ENCODE measurements around the gene CDK2AP2.

Gene CDK2AP2

GRCh38 chr11:67463680-67464410, 44.1 kb downstream of the CDK2AP2 start:
- no peak overlapping the region for H3K4me2 ChIP-seq (ENCODE audit: low read length, poor library complexity, severe bottlenecking)
- peak overlapping the region; percentile 90 for H4K91ac ChIP-seq (ENCODE audit: low read length)
- H3K14ac ChIP-seq (ENCODE audit: low read length in 2 of 2), result peak overlapping the region in 1 of 2 experiments; percentile 37
- H3K4ac ChIP-seq (ENCODE audit: low read depth in 1 of 2, low read length in 2 of 2), result peak overlapping the region; percentile 3 to 14
- peak; percentile 43 for DNase-seq
- 90% methylated on average over 20 of the region's 20 CpGs for WGBS
- H2BK15ac ChIP-seq (ENCODE audit: low read depth, poor library complexity, severe bottlenecking), result peak overlapping the region; percentile 55
- no peak overlapping the region for H2BK5ac ChIP-seq (ENCODE audit: low read depth, low read length, poor library complexity, severe bottlenecking)
- peak overlapping the region in 1 of 2 experiments; percentile 61 for H2BK12ac ChIP-seq (ENCODE audit: low read length in 2 of 2)
- peak overlapping the region; percentile 26 for H3K9ac ChIP-seq (ENCODE audit: low read length)
- H3K4me1 ChIP-seq (ENCODE audit: control insufficient read depth, insufficient read depth, low read depth, low read length), result peaks cover 32% of the 10 kb centered on the region
- no peak overlapping the region for H2AFZ ChIP-seq (ENCODE audit: low read depth, low read length)
- peak overlapping the region in 1 of 2 experiments; percentile 33 for H3K4me3 ChIP-seq (ENCODE audit: insufficient read depth in 1 of 2, low read depth in 1 of 2, low read length in 2 of 2)
- peaks cover 13 to 17% of the 10 kb centered on the region in 2 experiments for H3K36me3 ChIP-seq (ENCODE audit: control insufficient read depth in 1 of 2, insufficient read depth in 2 of 2, low read depth in 1 of 2, low read length in 2 of 2)
- peak overlapping the region; percentile 40 to 54 for H3K18ac ChIP-seq (ENCODE audit: low read depth in 1 of 2, low read length in 2 of 2)
- peak overlapping the region; percentile 28 for H2AK5ac ChIP-seq (ENCODE audit: low read length, severe bottlenecking)
- H3K79me1 ChIP-seq (replicated peaks; ENCODE audit: low read length, poor library complexity, severe bottlenecking), result peaks cover 16% of the 10 kb centered on the region
- peak overlapping the region; percentile 26 for H3K27ac ChIP-seq (ENCODE audit: low read length, poor library complexity, severe bottlenecking)
- H3K9me3 ChIP-seq (ENCODE audit: control insufficient read depth, low read length), result no peaks in the 10 kb centered on the region
- peak overlapping the region; percentile 99 for H4K8ac ChIP-seq (ENCODE audit: low read length)
- H3K27me3 ChIP-seq (ENCODE audit: control insufficient read depth in 1 of 2, insufficient read depth in 1 of 2, low read length in 2 of 2), result no peaks in the 10 kb centered on the region
- no peak overlapping the region for H3K23ac ChIP-seq (ENCODE audit: low read length in 2 of 2)
- H2BK120ac ChIP-seq (ENCODE audit: low read depth, low read length), result no peak overlapping the region

DNA sequence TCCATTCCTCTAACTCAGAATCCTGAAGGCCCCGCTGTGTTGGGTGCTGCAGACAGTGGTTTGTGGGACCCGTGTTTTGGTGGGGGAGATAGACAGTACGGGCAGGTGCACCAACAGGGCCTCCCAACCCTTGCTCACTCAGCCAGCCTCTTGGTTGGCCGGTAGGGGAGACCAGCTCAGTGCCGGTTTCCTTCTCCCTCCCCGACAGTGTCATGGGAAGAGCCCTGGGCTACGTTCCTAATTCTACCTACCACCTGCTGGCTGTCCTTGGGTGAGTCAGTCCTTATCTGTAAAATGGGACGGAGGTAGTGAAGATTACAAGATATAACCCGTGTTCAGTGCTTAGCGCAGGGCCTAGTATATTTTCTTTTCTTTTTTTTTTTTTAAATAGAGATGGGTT, 44.8 kb downstream of the CDK2AP2 start:
- Histone ChIP-seq H3K4me3 (ENCODE audit: insufficient read depth in 1 of 2, low read depth in 1 of 2, low read length in 2 of 2) (no peak overlapping the region), H4K8ac (ENCODE audit: low read length) (no peak overlapping the region), H3K23ac (ENCODE audit: low read length in 2 of 2) (no peak overlapping the region), H2BK15ac (ENCODE audit: low read depth, poor library complexity, severe bottlenecking) (no peak overlapping the region), H3K36me3 (ENCODE audit: control insufficient read depth in 1 of 2, insufficient read depth in 2 of 2, low read depth in 1 of 2, low read length in 2 of 2) (peaks cover 13 to 17% of the 10 kb centered on the region in 2 experiments), H3K27ac (ENCODE audit: low read length, poor library complexity, severe bottlenecking) (no peak overlapping the region), H2BK120ac (ENCODE audit: low read depth, low read length) (no peak overlapping the region), H3K4me2 (ENCODE audit: low read length, poor library complexity, severe bottlenecking) (no peak overlapping the region), H3K4ac (ENCODE audit: low read depth in 1 of 2, low read length in 2 of 2) (no peak overlapping the region), H2AK5ac (ENCODE audit: low read length, severe bottlenecking) (no peak overlapping the region), H3K14ac (ENCODE audit: low read length in 2 of 2) (no peak overlapping the region), H4K91ac (ENCODE audit: low read length) (no peak overlapping the region), H3K27me3 (ENCODE audit: control insufficient read depth in 1 of 2, insufficient read depth in 1 of 2, low read length in 2 of 2) (no peaks in the 10 kb centered on the region), H3K4me1 (ENCODE audit: control insufficient read depth, insufficient read depth, low read depth, low read length) (peaks cover 31% of the 10 kb centered on the region), H2BK12ac (ENCODE audit: low read length in 2 of 2) (no peak overlapping the region), H3K9me3 (ENCODE audit: control insufficient read depth, low read length) (no peaks in the 10 kb centered on the region), H3K79me1 (replicated peaks; ENCODE audit: low read length, poor library complexity, severe bottlenecking) (peaks cover 15% of the 10 kb centered on the region), H3K18ac (ENCODE audit: low read depth in 1 of 2, low read length in 2 of 2) (no peak overlapping the region), H2AFZ (ENCODE audit: low read depth, low read length) (no peak overlapping the region), H2BK5ac (ENCODE audit: low read depth, low read length, poor library complexity, severe bottlenecking) (no peak overlapping the region), H3K9ac (ENCODE audit: low read length) (no peak overlapping the region)
- WGBS, result 95% methylated on average over 6 of the region's 10 CpGs
- no peak for DNase-seq

DNA sequence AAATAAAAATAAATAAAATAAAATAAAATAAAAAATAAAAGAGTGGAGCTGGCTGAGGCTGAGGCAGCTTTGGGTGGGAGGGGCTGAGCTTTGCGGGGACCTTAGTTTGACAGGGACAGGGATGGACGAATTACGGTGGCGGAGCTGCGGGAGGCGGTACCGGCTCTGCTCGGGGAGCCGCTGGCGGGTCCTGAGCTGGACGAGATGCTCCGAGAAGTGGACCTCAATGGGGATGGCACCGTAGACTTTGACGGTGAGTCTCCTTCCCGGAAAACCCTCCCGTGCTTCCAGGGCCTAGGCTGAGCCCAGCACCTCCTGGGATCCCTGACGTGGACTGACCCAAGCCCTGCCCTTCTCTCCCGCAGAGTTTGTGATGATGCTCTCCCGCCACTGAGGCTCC, 49.7 kb downstream of the CDK2AP2 start:
- H2BK12ac ChIP-seq (ENCODE audit: low read length in 2 of 2), result no peak overlapping the region
- H2AFZ ChIP-seq (ENCODE audit: low read depth, low read length), result no peak overlapping the region
- H3K27ac ChIP-seq (ENCODE audit: low read length, poor library complexity, severe bottlenecking), result no peak overlapping the region
- no peak overlapping the region for H3K23ac ChIP-seq (ENCODE audit: low read length in 2 of 2)
- H3K14ac ChIP-seq (ENCODE audit: low read length in 2 of 2), result no peak overlapping the region
- H3K4me3 ChIP-seq (ENCODE audit: insufficient read depth in 1 of 2, low read depth in 1 of 2, low read length in 2 of 2), result no peak overlapping the region
- no peak overlapping the region for H3K9ac ChIP-seq (ENCODE audit: low read length)
- peaks cover 0 to 3% of the 10 kb centered on the region in 2 experiments for H3K36me3 ChIP-seq (ENCODE audit: control insufficient read depth in 1 of 2, insufficient read depth in 2 of 2, low read depth in 1 of 2, low read length in 2 of 2)
- no peak overlapping the region for H4K91ac ChIP-seq (ENCODE audit: low read length)
- no peak overlapping the region for H2BK15ac ChIP-seq (ENCODE audit: low read depth, poor library complexity, severe bottlenecking)
- H2AK5ac ChIP-seq (ENCODE audit: low read length, severe bottlenecking), result no peak overlapping the region
- H3K18ac ChIP-seq (ENCODE audit: low read depth in 1 of 2, low read length in 2 of 2), result no peak overlapping the region
- WGBS, result 90% methylated on average over 19 of the region's 19 CpGs
- no peaks in the 10 kb centered on the region for H3K9me3 ChIP-seq (ENCODE audit: control insufficient read depth, low read length)
- DNase-seq, result no peak
- peaks cover 3% of the 10 kb centered on the region for H3K4me1 ChIP-seq (ENCODE audit: control insufficient read depth, insufficient read depth, low read depth, low read length)
- no peak overlapping the region for H3K4me2 ChIP-seq (ENCODE audit: low read length, poor library complexity, severe bottlenecking)
- H2BK120ac ChIP-seq (ENCODE audit: low read depth, low read length), result no peak overlapping the region
- H3K4ac ChIP-seq (ENCODE audit: low read depth in 1 of 2, low read length in 2 of 2), result no peak overlapping the region
- H2BK5ac ChIP-seq (ENCODE audit: low read depth, low read length, poor library complexity, severe bottlenecking), result no peak overlapping the region
- no peaks in the 10 kb centered on the region for H3K79me1 ChIP-seq (replicated peaks; ENCODE audit: low read length, poor library complexity, severe bottlenecking)
- H3K27me3 ChIP-seq (ENCODE audit: control insufficient read depth in 1 of 2, insufficient read depth in 1 of 2, low read length in 2 of 2), result peaks cover 0 to 25% of the 10 kb centered on the region in 2 experiments
- H4K8ac ChIP-seq (ENCODE audit: low read length), result no peak overlapping the region

DNA sequence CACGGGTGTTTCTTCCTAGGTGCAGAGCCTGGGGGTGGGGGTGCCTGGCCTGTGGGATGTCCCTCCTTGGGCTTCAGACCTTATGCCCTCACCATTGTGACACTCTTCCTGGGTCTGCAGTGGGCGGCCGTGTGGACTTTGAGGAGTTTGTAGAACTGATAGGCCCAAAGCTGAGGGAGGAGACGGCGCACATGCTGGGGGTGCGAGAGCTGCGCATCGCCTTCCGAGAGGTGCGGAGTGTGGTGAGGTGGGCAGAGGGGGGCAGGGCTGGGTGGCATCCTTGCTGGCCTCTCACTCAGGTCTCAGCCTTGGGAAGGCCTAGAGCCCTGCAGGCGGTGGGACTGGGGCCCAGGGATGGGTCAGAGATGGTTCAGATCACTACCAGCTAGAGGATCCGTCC, 50.5 kb downstream of the CDK2AP2 start:
- H3K9me3 ChIP-seq (ENCODE audit: control insufficient read depth, low read length), result no peaks in the 10 kb centered on the region
- no peak overlapping the region for H3K9ac ChIP-seq (ENCODE audit: low read length)
- H3K36me3 ChIP-seq (ENCODE audit: control insufficient read depth in 1 of 2, insufficient read depth in 2 of 2, low read depth in 1 of 2, low read length in 2 of 2), result peaks cover 0 to 3% of the 10 kb centered on the region in 2 experiments
- no peak overlapping the region for H2BK15ac ChIP-seq (ENCODE audit: low read depth, poor library complexity, severe bottlenecking)
- H3K27me3 ChIP-seq (ENCODE audit: control insufficient read depth in 1 of 2, insufficient read depth in 1 of 2, low read length in 2 of 2), result peaks cover 0 to 25% of the 10 kb centered on the region in 2 experiments
- no peak overlapping the region for H3K27ac ChIP-seq (ENCODE audit: low read length, poor library complexity, severe bottlenecking)
- no peak overlapping the region for H3K14ac ChIP-seq (ENCODE audit: low read length in 2 of 2)
- no peak overlapping the region for H3K18ac ChIP-seq (ENCODE audit: low read depth in 1 of 2, low read length in 2 of 2)
- no peak overlapping the region for H3K4me3 ChIP-seq (ENCODE audit: insufficient read depth in 1 of 2, low read depth in 1 of 2, low read length in 2 of 2)
- H2BK5ac ChIP-seq (ENCODE audit: low read depth, low read length, poor library complexity, severe bottlenecking), result no peak overlapping the region
- H3K4ac ChIP-seq (ENCODE audit: low read depth in 1 of 2, low read length in 2 of 2), result no peak overlapping the region
- peak overlapping the region; percentile 20 for H4K91ac ChIP-seq (ENCODE audit: low read length)
- H3K4me1 ChIP-seq (ENCODE audit: control insufficient read depth, insufficient read depth, low read depth, low read length), result peaks cover 3% of the 10 kb centered on the region
- H3K4me2 ChIP-seq (ENCODE audit: low read length, poor library complexity, severe bottlenecking), result no peak overlapping the region
- H3K23ac ChIP-seq (ENCODE audit: low read length in 2 of 2), result no peak overlapping the region
- DNase-seq, result no peak
- no peak overlapping the region for H2AFZ ChIP-seq (ENCODE audit: low read depth, low read length)
- no peak overlapping the region for H4K8ac ChIP-seq (ENCODE audit: low read length)
- WGBS, result 95% methylated on average over 12 of the region's 12 CpGs
- H3K79me1 ChIP-seq (replicated peaks; ENCODE audit: low read length, poor library complexity, severe bottlenecking), result no peaks in the 10 kb centered on the region
- H2AK5ac ChIP-seq (ENCODE audit: low read length, severe bottlenecking), result no peak overlapping the region
- no peak overlapping the region for H2BK12ac ChIP-seq (ENCODE audit: low read length in 2 of 2)
- no peak overlapping the region for H2BK120ac ChIP-seq (ENCODE audit: low read depth, low read length)
